Activated effector memory CD4-positive, alpha-beta T cell treated with Interleukin-2 at 50 U/mL for 16 hours (primary cell): ENCODE data around the gene TM4SF20.

Experiments
- DNase-seq: peaks from one replicate; pipeline ENCODE4 v3.0.0-alpha.2; 2020

TM4SF20 gene

GRCh38 chr2:227379095-227379494 is at the start of gene TM4SF20:
Gene TM4SF20 (minus strand): TSS chr2:227379306. CDS start chr2:227379268, 38 bp downstream.
- no peak for DNase-seq

- no peak for DNase-seq
These were observed 49.7 kb upstream of the TM4SF20 start for GRCh38 chr2:227428731-227429285.

GRCh38 chr2:227423656-227424499 is 44.8 kb upstream of the TM4SF20 start:
- DNase-seq = no peak

- no peak for DNase-seq
These were observed 41.3 kb upstream of the TM4SF20 start for GRCh38 chr2:227420087-227421052.

GRCh38 chr2:227416701-227417100 is 37.6 kb upstream of the TM4SF20 start:
- no peak for DNase-seq

GRCh38 chr2:227415538-227416424 is 36.7 kb upstream of the TM4SF20 start:
- no peak for DNase-seq

GRCh38 chr2:227414846-227415245 is 35.7 kb upstream of the TM4SF20 start:
- no peak for DNase-seq

- DNase-seq = no peak
These were observed 34.3 kb upstream of the TM4SF20 start for GRCh38 chr2:227413371-227413770.

- no peak for DNase-seq
These were observed 33.8 kb upstream of the TM4SF20 start for GRCh38 chr2:227412877-227413276.

- no peak for DNase-seq
These were observed 32.9 kb upstream of the TM4SF20 start for GRCh38 chr2:227411990-227412350.

GRCh38 chr2:227411320-227411989 is 32.3 kb upstream of the TM4SF20 start:
- no peak for DNase-seq

- no peak for DNase-seq
These were observed 31.1 kb upstream of the TM4SF20 start for GRCh38 chr2:227410191-227410590.

GRCh38 chr2:227407591-227408151 is 28.6 kb upstream of the TM4SF20 start:
- no peak for DNase-seq

GRCh38 chr2:227406177-227407031 is 27.3 kb upstream of the TM4SF20 start:
- no peak for DNase-seq

- no peak for DNase-seq
These were observed 25.6 kb upstream of the TM4SF20 start for GRCh38 chr2:227404585-227405271.

- no peak for DNase-seq
These were observed 23.9 kb upstream of the TM4SF20 start for GRCh38 chr2:227402959-227403358.

- no peak for DNase-seq
These were observed 23.2 kb upstream of the TM4SF20 start for GRCh38 chr2:227402321-227402720.

GRCh38 chr2:227401550-227401949 is 22.4 kb upstream of the TM4SF20 start:
- no peak for DNase-seq
